HL-60 (cell line): ENCODE data around the gene DLL1.

Source experiments
- CTCF ChIP-seq: IDR thresholded peaks from one replicate; pipeline ENCODE4 v1.5.1; 2011; ENCODE audit warnings: low read length, control low read depth, inconsistent platforms; ENCODE audit not compliant: insufficient read depth
- POLR2AphosphoS5 ChIP-seq: IDR thresholded peaks from 2 replicates; pipeline ENCODE4 v1.6.1; 2012; ENCODE audit warnings: low read depth

- no peak for TF ChIP-seq CTCF
- no peak for TF ChIP-seq POLR2AphosphoS5
Observed at GRCh38 chr6:170314983-170315382, 24.1 kb upstream of the DLL1 start.
